ENCODE results near the gene STX1B. TPM values are rescaled to one million over a fixed set of nuclear protein-coding genes. Genes with fewer than 3 reads are reported as not detected.

STX1B gene
- total RNA-seq, 1 experiment from 2014 or later = 11.0 TPM

DNA sequence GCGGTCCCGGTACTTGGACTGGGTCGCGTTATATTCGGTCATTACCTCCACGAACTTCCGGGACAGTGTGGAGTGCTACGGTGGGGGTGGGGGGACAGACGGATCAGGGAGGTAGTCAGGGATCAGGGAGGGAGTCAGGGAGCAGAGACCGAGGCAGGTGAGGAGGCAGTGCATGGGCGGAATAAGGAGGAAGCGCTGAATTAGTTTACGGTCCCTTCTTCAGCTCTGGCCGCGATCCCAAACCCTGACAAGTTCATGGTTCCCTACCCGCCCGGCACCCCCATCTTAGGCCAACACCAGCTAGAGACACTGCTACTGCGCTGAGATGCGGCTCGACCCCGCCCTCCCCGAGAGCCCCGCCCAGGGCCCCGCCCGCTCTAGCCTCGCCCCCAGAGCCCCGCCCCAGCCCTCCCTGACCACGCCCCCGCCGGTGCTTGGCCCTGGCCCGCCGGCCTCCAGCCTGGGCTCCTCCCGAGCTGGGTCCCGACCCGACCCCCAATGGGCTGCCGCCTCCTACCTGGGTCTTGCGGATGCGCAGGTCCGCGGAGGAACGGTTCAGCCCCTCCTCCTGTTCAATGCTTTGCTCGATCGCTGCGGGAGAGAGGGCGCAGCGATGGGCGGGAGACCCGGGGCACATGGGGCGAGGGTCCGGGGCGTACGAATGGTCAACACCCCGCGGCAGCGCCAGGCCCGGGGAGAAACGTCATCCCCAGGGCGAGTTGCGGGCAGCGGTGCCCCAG lies 13.3 kb downstream of the STX1B start:
- no peaks in the 10 kb centered on the region for H3K79me1 ChIP-seq (ENCODE audit: insufficient read depth, low read depth, low read length, poor library complexity, severe bottlenecking)
- DNase-seq = peak; percentile 92
- H2BK5ac ChIP-seq (ENCODE audit: insufficient read length, low read length) = no peak overlapping the region
- no peak overlapping the region for H2AFZ ChIP-seq (ENCODE audit: low read length)
- H2BK12ac ChIP-seq (ENCODE audit: insufficient read length, low read depth, low read length) = no peak overlapping the region
- no peak overlapping the region for H3K27ac ChIP-seq (ENCODE audit: insufficient read length, low read depth, low read length)
- H3K4me1 ChIP-seq (ENCODE audit: insufficient read depth, low read length) = no peaks in the 10 kb centered on the region
- no peak overlapping the region for H4K5ac ChIP-seq (ENCODE audit: insufficient read length, low read depth, low read length)
- H4K20me1 ChIP-seq (ENCODE audit: control insufficient read depth, insufficient read depth, insufficient read length) = no peaks in the 10 kb centered on the region
- H2BK120ac ChIP-seq (ENCODE audit: low read depth, low read length, poor library complexity, severe bottlenecking) = no peak overlapping the region
- H3K79me2 ChIP-seq (ENCODE audit: insufficient read depth, low read length) = no peaks in the 10 kb centered on the region
- WGBS (ENCODE audit: extremely low coverage, insufficient read length, low lambda C conversion rate) = no CpG with 5 or more reads among the region's 60 CpGs
- no peaks in the 10 kb centered on the region for H3K9me3 Mint-ChIP-seq
- H2BK20ac ChIP-seq (ENCODE audit: low read depth, low read length, poor library complexity, severe bottlenecking) = no peak overlapping the region
- H3K56ac ChIP-seq (ENCODE audit: insufficient read length, low read depth, low read length) = no peak overlapping the region
- H3K14ac ChIP-seq (ENCODE audit: insufficient read depth, low read length) = peak overlapping the region; percentile 47; the same call in 1 of the 2 replicates
- TF ChIP-seq, protein P1, sequence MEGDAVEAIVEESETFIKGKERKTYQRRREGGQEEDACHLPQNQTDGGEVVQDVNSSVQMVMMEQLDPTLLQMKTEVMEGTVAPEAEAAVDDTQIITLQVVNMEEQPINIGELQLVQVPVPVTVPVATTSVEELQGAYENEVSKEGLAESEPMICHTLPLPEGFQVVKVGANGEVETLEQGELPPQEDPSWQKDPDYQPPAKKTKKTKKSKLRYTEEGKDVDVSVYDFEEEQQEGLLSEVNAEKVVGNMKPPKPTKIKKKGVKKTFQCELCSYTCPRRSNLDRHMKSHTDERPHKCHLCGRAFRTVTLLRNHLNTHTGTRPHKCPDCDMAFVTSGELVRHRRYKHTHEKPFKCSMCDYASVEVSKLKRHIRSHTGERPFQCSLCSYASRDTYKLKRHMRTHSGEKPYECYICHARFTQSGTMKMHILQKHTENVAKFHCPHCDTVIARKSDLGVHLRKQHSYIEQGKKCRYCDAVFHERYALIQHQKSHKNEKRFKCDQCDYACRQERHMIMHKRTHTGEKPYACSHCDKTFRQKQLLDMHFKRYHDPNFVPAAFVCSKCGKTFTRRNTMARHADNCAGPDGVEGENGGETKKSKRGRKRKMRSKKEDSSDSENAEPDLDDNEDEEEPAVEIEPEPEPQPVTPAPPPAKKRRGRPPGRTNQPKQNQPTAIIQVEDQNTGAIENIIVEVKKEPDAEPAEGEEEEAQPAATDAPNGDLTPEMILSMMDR (conservative IDR thresholded peaks at IDR 0.05) = peak; percentile 14; the same call in 1 of the 3 replicates
- peak overlapping the region; percentile 21 for H3K9ac ChIP-seq (ENCODE audit: extremely low read depth, insufficient read length, low read length)
- H3K27me3 Mint-ChIP-seq (ENCODE audit: low read depth) = peaks cover 10% of the 10 kb centered on the region; the same call in 1 of the 2 replicates
- no peak overlapping the region for H4K8ac ChIP-seq (replicated peaks; ENCODE audit: insufficient read length, low read depth, low read length)
- H3K4me3 Mint-ChIP-seq = peak overlapping the region; percentile 76 to 85
- H3K18ac ChIP-seq (ENCODE audit: insufficient read length, low read depth, low read length) = peak overlapping the region; percentile 31
- no peak overlapping the region for H3T11ph ChIP-seq (ENCODE audit: low read length)
- H2AK5ac ChIP-seq (ENCODE audit: insufficient read length, low read length) = no peak overlapping the region
- no peak overlapping the region for H2BK15ac ChIP-seq (ENCODE audit: low read depth, low read length)
- no peak overlapping the region for H4K91ac ChIP-seq (ENCODE audit: insufficient read length, low read depth, low read length)
- H3K9me3 ChIP-seq (ENCODE audit: control insufficient read depth, low read depth, low read length) = no peaks in the 10 kb centered on the region
- H3K27me3 ChIP-seq (ENCODE audit: insufficient read depth, low read length) = no peaks in the 10 kb centered on the region
- peaks cover 16 to 20% of the 10 kb centered on the region in 2 experiments for H3K4me1 Mint-ChIP-seq
- no peak overlapping the region for H3K23ac ChIP-seq (ENCODE audit: insufficient read length, low read depth, low read length)
- no peak overlapping the region for H3K4ac ChIP-seq (ENCODE audit: low read depth, low read length)
- peak overlapping the region; percentile 59 for H3K4me2 ChIP-seq (ENCODE audit: insufficient read depth, insufficient read length, low read length)
- peak overlapping the region in 2 of 3 experiments; percentile 39 to 83; a peak in 3 of 7 replicates for H3K27ac Mint-ChIP-seq
- H3K23me2 ChIP-seq (ENCODE audit: insufficient read length, low read depth, low read length, poor library complexity, severe bottlenecking) = peaks cover 12% of the 10 kb centered on the region
- H3K36me3 Mint-ChIP-seq (ENCODE audit: insufficient read depth in 1 of 3, low read depth in 3 of 3) = peaks cover 0 to 3% (median 2%) of the 10 kb centered on the region in 3 experiments; a peak in 2 of 7 replicates
